IMR-90 (cell line): ENCODE measurements around the gene LAMA4. TPM values are rescaled to one million over a fixed set of nuclear protein-coding genes. Genes with fewer than 3 reads are reported as not detected.

Experiments
- ATAC-seq: fragments of 200-7000 bp; cut with Tn5 transposase; 2 replicates; pipeline ENCODE4 v1.9.1; 2020; ENCODE audit warnings: low read depth, mild to moderate bottlenecking, moderate library complexity
- BruUV-seq: library from RNA; stranded (reverse); fragments of 400-500 nt; replicated peaks from 2 replicates; lab custom pipeline; 2021; lab: Mats Ljungman, UMichigan
- CTCF ChIA-PET: fragments of 300-600 bp; formaldehyde crosslinking; extraction: SDS; loops from one replicate; lab custom pipeline; 2021; ENCODE audit warnings: antibody characterized with exemption; lab: Yijun Ruan, JAX
- POLR2A ChIA-PET: fragments of 300-600 bp; sonication (Branson Sonifier 250); formaldehyde crosslinking; loops from one replicate; lab custom pipeline; 2022; ENCODE audit warnings: antibody characterized with exemption; ENCODE audit not compliant: unreplicated experiment; lab: Charles Lee
- DNase-seq: peaks from one replicate; pipeline ENCODE4 v3.0.0; 2013
- H2AFZ ChIP-seq: replicated peaks from 2 replicates; pipeline ENCODE3; 2013; ENCODE audit warnings: low read length, mild to moderate bottlenecking; ENCODE audit not compliant: poor library complexity
- H2AK5ac ChIP-seq: 2 replicates; pipeline ENCODE4 v1.6.1; 2013; ENCODE audit warnings: low read depth, low read length, inconsistent platforms
- H2AK9ac ChIP-seq: replicated peaks from 2 replicates; pipeline ENCODE3; 2013; ENCODE audit warnings: mild to moderate bottlenecking, low read depth, low read length, moderate library complexity; ENCODE audit not compliant: poor library complexity
- H2BK120ac ChIP-seq: 2 replicates; pipeline ENCODE4 v1.6.1; 2013; ENCODE audit warnings: low read depth, low read length, inconsistent platforms
- H2BK15ac ChIP-seq: 3 replicates; pipeline ENCODE4 v1.6.1; 2013; ENCODE audit warnings: low read depth, low read length, inconsistent platforms
- H2BK20ac ChIP-seq: 2 replicates; pipeline ENCODE4 v1.6.1; 2013; ENCODE audit warnings: low read depth, mild to moderate bottlenecking, inconsistent platforms, low read length, moderate library complexity
- H2BK5ac ChIP-seq: 2 replicates; pipeline ENCODE4 v1.6.1; 2013; ENCODE audit warnings: mild to moderate bottlenecking, low read depth, low read length, inconsistent platforms; ENCODE audit not compliant: poor library complexity, severe bottlenecking
- H3K14ac ChIP-seq: replicated peaks from 2 replicates; pipeline ENCODE4 v1.6.1; 2013; ENCODE audit warnings: low read depth, low read length, inconsistent platforms
- H3K18ac ChIP-seq: 2 replicates; pipeline ENCODE4 v1.6.1; 2013; ENCODE audit warnings: low read depth, low read length, control low read depth
- H3K23ac ChIP-seq: 2 replicates; pipeline ENCODE4 v1.6.1; 2013; ENCODE audit warnings: low read depth, low read length, inconsistent platforms
- H3K27ac ChIP-seq: 2 replicates; pipeline ENCODE4 v1.5.1; 2013; ENCODE audit warnings: mild to moderate bottlenecking, control low read depth, low read length; ENCODE audit not compliant: insufficient read depth
- H3K27me3 ChIP-seq: 2 replicates; pipeline ENCODE4 v1.6.1; 2013; ENCODE audit warnings: low read length; ENCODE audit not compliant: control insufficient read depth, insufficient read depth
- H3K36me3 ChIP-seq: 2 replicates; pipeline ENCODE4 v1.6.1; 2013; ENCODE audit warnings: low read length, mixed read lengths; ENCODE audit not compliant: control insufficient read depth, insufficient read depth
- H3K4ac ChIP-seq: 2 replicates; pipeline ENCODE4 v1.6.1; 2013; ENCODE audit warnings: low read depth, low read length, inconsistent platforms
- H3K4me1 ChIP-seq: 2 replicates; pipeline ENCODE4 v1.6.1; 2013; ENCODE audit warnings: low read length, mixed read lengths; ENCODE audit not compliant: control insufficient read depth, insufficient read depth
- H3K4me2 ChIP-seq: 2 replicates; pipeline ENCODE4 v1.6.1; 2013; ENCODE audit warnings: low read depth, mild to moderate bottlenecking, control low read depth, low read length, moderate library complexity
- H3K4me3 ChIP-seq: 2 replicates; pipeline ENCODE4 v1.5.1; 2013; ENCODE audit warnings: low read depth, mild to moderate bottlenecking, control low read depth, low read length, moderate library complexity; ENCODE audit not compliant: insufficient read depth
- H3K56ac ChIP-seq: 2 replicates; pipeline ENCODE4 v1.6.1; 2013; ENCODE audit warnings: low read length, inconsistent platforms; ENCODE audit not compliant: insufficient read depth; ENCODE audit errors: extremely low read depth
- H3K79me1 ChIP-seq, 2 experiments: 2 replicates each; pipeline ENCODE4 v1.6.1; 2013; ENCODE audit warnings: low read length in 2 of 2, inconsistent platforms in 1 of 2, low read depth in 1 of 2
- H3K9ac ChIP-seq: 2 replicates; pipeline ENCODE4 v1.6.1; 2013; ENCODE audit warnings: low read depth, low read length, control low read depth
- H3K9me1 ChIP-seq: 2 replicates; pipeline ENCODE4 v1.6.1; 2013; ENCODE audit warnings: low read length, inconsistent platforms; ENCODE audit not compliant: insufficient read depth
- H3K9me3 ChIP-seq: 2 replicates; pipeline ENCODE4 v1.6.1; 2013; ENCODE audit warnings: low read length; ENCODE audit not compliant: control insufficient read depth, insufficient read depth
- H4K20me1 ChIP-seq: 2 replicates; pipeline ENCODE4 v1.6.1; 2013; ENCODE audit warnings: low read length, inconsistent platforms; ENCODE audit not compliant: insufficient read depth
- H4K5ac ChIP-seq: 2 replicates; pipeline ENCODE4 v1.6.1; 2013; ENCODE audit warnings: mild to moderate bottlenecking, low read depth, low read length, control low read depth
- H4K8ac ChIP-seq, 2 experiments: 2 replicates each; pipeline ENCODE4 v1.6.1; 2013; ENCODE audit warnings: low read depth in 2 of 2, low read length in 2 of 2, control low read depth in 1 of 2, inconsistent platforms in 1 of 2
- H4K91ac ChIP-seq: 2 replicates; pipeline ENCODE4 v1.6.1; 2013; ENCODE audit warnings: low read depth, low read length, inconsistent platforms; ENCODE audit not compliant: insufficient read depth
- CTCF ChIP-seq: conservative IDR thresholded peaks from 2 replicates; pipeline ENCODE4 v1.5.1; 2012; ENCODE audit warnings: mild to moderate bottlenecking, low read depth, low read length, improper control_type of control experiment
- WGBS, 2 experiments: methylation state at CpG; one replicate each; pipeline versions ENCODE4 v1.1.5 to v1.1.7; 2013; ENCODE audit warnings: missing lambda C conversion rate in 2 of 2; ENCODE audit not compliant: insufficient read length in 1 of 2; ENCODE audit errors: extremely low coverage in 2 of 2; 5-methylcytosine and 5-hydroxymethylcytosine counted together
- dilution Hi-C: fragments of 300-500 bp; cut with HindIII; formaldehyde crosslinking; loops from one replicate; pipeline ENCODE4 v1.14.3; 2018; ENCODE audit warnings: low sequenced_read_pairs; ENCODE audit not compliant: unreplicated experiment
- in situ Hi-C: fragments of 300-500 bp; cut with MboI; formaldehyde crosslinking; loops from 3 replicates; pipeline ENCODE4 v1.14.3; 2019; ENCODE audit warnings: low sequenced_read_pairs, inconsistent platforms, mixed read lengths
- intact Hi-C: fragments of 100-400 bp; cut with micrococcal nuclease; formaldehyde crosslinking; loops from 2 replicates; pipeline ENCODE4 v1.10.0; 2022
- polyA plus RNA-seq, 3 experiments: library from polyadenylated mRNA; depleted of rRNA; stranded (reverse); fragments of >200 nt; gene quantifications; 2 replicates each; pipeline ENCODE4 v1.2.3, GENCODE V29; 2012; ENCODE audit warnings: low replicate concordance in 1 of 3
- total RNA-seq: library from RNA; depleted of rRNA; stranded (reverse); fragments of >200 nt; gene quantifications from 2 replicates; pipeline ENCODE4 v1.2.3, GENCODE V29; 2012
- TF ChIP-seq, protein P1 (sequence below): fragments of 150-350 bp; IDR thresholded peaks from 2 replicates; pipeline ENCODE4 v1.6.1; 2017; ENCODE audit warnings: mild to moderate bottlenecking, antibody characterized with exemption, low read length, low read depth

Gene LAMA4
- total and polyA plus RNA-seq, 2 of the 4 experiments (the other 2 are of a cell fraction): 33.9 to 35.8 TPM

- H2AFZ ChIP-seq: no peak overlapping the region
- H3K14ac ChIP-seq: no peak overlapping the region; the same call in 1 of the 2 replicates
- DNase-seq (no peak), ATAC-seq (no peak)
- no peak overlapping the region for H2BK15ac ChIP-seq
- H4K5ac ChIP-seq: no peak overlapping the region
- H3K4ac ChIP-seq: no peak overlapping the region
- no peak overlapping the region for H2AK5ac ChIP-seq
- no peak overlapping the region for H3K4me3 ChIP-seq
- H4K20me1 ChIP-seq: no peaks in the 10 kb centered on the region
- in situ Hi-C loops: no loop called here
- H2BK20ac ChIP-seq: no peak overlapping the region
- peaks cover 4% of the 10 kb centered on the region for H3K4me1 ChIP-seq
- H3K9me1 ChIP-seq: no peaks in the 10 kb centered on the region
- no peak overlapping the region for H2BK120ac ChIP-seq
- CTCF ChIA-PET: no interaction called here
- no peak overlapping the region for H3K56ac ChIP-seq
- no peak overlapping the region for H2BK5ac ChIP-seq
- no peak overlapping the region for H4K8ac ChIP-seq
- H3K27me3 ChIP-seq: no peaks in the 10 kb centered on the region
- H3K4me2 ChIP-seq: no peak overlapping the region
- BruUV-seq: no TSS peak
- no peak overlapping the region for H3K27ac ChIP-seq
- POLR2A ChIA-PET: no interaction called here
- H3K36me3 ChIP-seq: no peaks in the 10 kb centered on the region
- intact Hi-C loops: no loop called here
- TF ChIP-seq, protein P1, sequence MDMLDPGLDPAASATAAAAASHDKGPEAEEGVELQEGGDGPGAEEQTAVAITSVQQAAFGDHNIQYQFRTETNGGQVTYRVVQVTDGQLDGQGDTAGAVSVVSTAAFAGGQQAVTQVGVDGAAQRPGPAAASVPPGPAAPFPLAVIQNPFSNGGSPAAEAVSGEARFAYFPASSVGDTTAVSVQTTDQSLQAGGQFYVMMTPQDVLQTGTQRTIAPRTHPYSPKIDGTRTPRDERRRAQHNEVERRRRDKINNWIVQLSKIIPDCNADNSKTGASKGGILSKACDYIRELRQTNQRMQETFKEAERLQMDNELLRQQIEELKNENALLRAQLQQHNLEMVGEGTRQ: no peak
- TF ChIP-seq CTCF: no peak
- H3K18ac ChIP-seq: no peak overlapping the region
- H3K79me1 ChIP-seq: no peaks in the 10 kb centered on the region
- H3K9me3 ChIP-seq: no peaks in the 10 kb centered on the region
- no peak overlapping the region for H3K23ac ChIP-seq
- dilution Hi-C loops: no loop called here
- WGBS, 2 experiments: no CpG with 5 or more reads among the region's 3 CpGs
- H4K91ac ChIP-seq: no peak overlapping the region
- H3K9ac ChIP-seq: no peak overlapping the region
- no peak overlapping the region for H2AK9ac ChIP-seq
These were observed 187.8 kb downstream of the LAMA4 start for GRCh38 chr6:112066606-112067005.
